K562 (cell line): ENCODE results near the gene EEF1A2.
A peak's percentile ranks its signal among the peaks of the same experiment; 100 is the strongest.

Experiments
- BHLHE40 ChIP-seq: IDR thresholded peaks from 2 replicates; pipeline ENCODE4 v1.6.1; 2011; ENCODE audit warnings: low read length, improper control_type of control experiment
- CEBPB ChIP-seq: fragments of 450-650 bp; IDR thresholded peaks from 2 replicates; pipeline ENCODE4 v1.6.1; 2016; ENCODE audit warnings: missing genetic modification characterization, missing compliant biosample characterization
- CTCF ChIP-seq, 3 experiments: IDR thresholded peaks in 2 of 3; conservative IDR thresholded peaks in 1 of 3; 2 replicates each; pipeline ENCODE4 v1.5.1; 2011 to 2012; ENCODE audit warnings: low read length in 3 of 3, mild to moderate bottlenecking in 3 of 3, control low read depth in 2 of 3, improper control_type of control experiment in 1 of 3, inconsistent platforms in 1 of 3, low read depth in 1 of 3, mixed read lengths in 1 of 3, moderate library complexity in 1 of 3; ENCODE audit not compliant: insufficient read depth in 2 of 3
- GABPB1 ChIP-seq: sonication (generic); formaldehyde crosslinking; IDR thresholded peaks from 2 replicates; pipeline ENCODE4 v1.8.0; 2022; ENCODE audit warnings: mild to moderate bottlenecking, missing genetic modification reagents
- HDAC6 ChIP-seq: IDR thresholded peaks from 2 replicates; pipeline ENCODE4 v1.6.1; 2012; ENCODE audit warnings: low read depth, mild to moderate bottlenecking, control low read depth, inconsistent platforms, low read length, moderate library complexity
- RBBP5 ChIP-seq: fragments of 200-600 bp; sonication (generic); IDR thresholded peaks from 2 replicates; pipeline ENCODE4 v1.6.1; 2012; ENCODE audit warnings: borderline replicate concordance, mild to moderate bottlenecking, low read length, control low read depth, inconsistent platforms; ENCODE audit not compliant: insufficient read depth, poor library complexity, severe bottlenecking
- TEAD2 ChIP-seq: fragments of 450-650 bp; IDR thresholded peaks from 2 replicates; pipeline ENCODE4 v1.6.1; 2016; ENCODE audit warnings: missing genetic modification characterization, control low read depth, missing compliant biosample characterization
- ZBTB2 ChIP-seq: fragments of 450-650 bp; IDR thresholded peaks from 2 replicates; pipeline ENCODE4 v1.6.1; 2016; ENCODE audit warnings: antibody characterized with exemption
- ZBTB33 ChIP-seq: sonication (generic); formaldehyde crosslinking; IDR thresholded peaks from 2 replicates; pipeline ENCODE4 v1.8.1; 2023; ENCODE audit warnings: mild to moderate bottlenecking, missing genetic modification reagents
- ZEB2 ChIP-seq: fragments of 450-650 bp; IDR thresholded peaks from 2 replicates; pipeline ENCODE4 v1.6.1; 2016
- ZNF41 ChIP-seq: fragments of 250-450 bp; sonication (Bioruptor Pico); conservative IDR thresholded peaks from 2 replicates; pipeline ENCODE4 v1.4.0; 2020; ENCODE audit warnings: mild to moderate bottlenecking
- ZNF830 ChIP-seq: fragments of 250-450 bp; sonication (Bioruptor Pico); IDR thresholded peaks from 2 replicates; pipeline ENCODE4 v1.5.0; 2021; ENCODE audit warnings: mild to moderate bottlenecking
- TF ChIP-seq, protein P1 (sequence below), 2 experiments: fragments of 450-650 bp; formaldehyde crosslinking in 1 of 2; IDR thresholded peaks; 2 replicates each; pipeline versions ENCODE4 v1.4.0 to v1.6.1; 2014 to 2020; ENCODE audit warnings: mild to moderate bottlenecking in 2 of 2, borderline replicate concordance in 1 of 2, low read depth in 1 of 2

DNA sequence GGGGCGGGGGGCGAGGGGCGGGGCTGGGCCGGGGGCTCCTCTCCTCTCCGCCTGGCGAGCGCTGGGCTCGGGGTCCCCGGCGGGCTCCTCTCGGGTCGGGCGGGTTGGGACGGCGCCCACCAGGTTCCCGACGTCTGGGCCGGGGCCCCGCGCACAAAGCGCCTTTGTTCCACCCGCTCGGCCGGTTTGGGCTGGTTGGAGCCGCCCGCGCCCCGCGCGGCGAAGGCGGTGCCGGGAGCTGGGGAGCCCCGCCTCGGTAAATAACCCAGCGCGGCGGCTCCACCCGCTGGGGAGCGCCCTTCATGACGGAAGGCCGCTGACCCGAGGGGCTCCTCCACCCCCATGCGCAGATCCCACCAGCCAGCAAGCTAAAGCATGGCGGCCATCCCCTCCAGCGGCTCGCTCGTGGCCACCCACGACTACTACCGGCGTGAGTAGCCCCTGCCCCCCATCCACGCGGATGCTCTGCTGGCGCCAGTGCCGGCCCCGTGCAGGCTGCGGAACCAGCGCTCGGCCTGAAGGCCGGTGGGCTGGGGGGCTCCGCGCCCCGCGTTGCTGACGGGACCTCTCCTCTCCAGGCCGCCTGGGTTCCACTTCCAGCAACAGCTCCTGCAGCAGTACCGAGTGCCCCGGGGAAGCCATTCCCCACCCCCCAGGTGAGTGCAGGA lies 22.2 kb upstream of the EEF1A2 start:
- TF ChIP-seq ZEB2 (no peak), TEAD2 (tag) (no peak), HDAC6 (no peak), GABPB1 (CRISPR knock-in tag) (no peak; the same call in 1 of the 2 replicates), CEBPB (tag) (no peak), CTCF (IDR thresholded peaks at IDR 0.05 in 2 of 3, conservative IDR thresholded peaks at IDR 0.05 in 1 of 3; ENCODE audit: insufficient read depth in 2 of 3, low read depth in 1 of 3, low read length in 3 of 3) (peak; percentile 15 to 39 (median 39); a peak in 3 of 6 replicates), ZBTB2 (no peak), RBBP5 (peak; percentile 70), ZNF41 (no peak), ZNF830 (CRISPR knock-in tag) (no peak), BHLHE40 (no peak), ZBTB33 (CRISPR knock-in tag) (no peak)
- TF ChIP-seq, protein P1, sequence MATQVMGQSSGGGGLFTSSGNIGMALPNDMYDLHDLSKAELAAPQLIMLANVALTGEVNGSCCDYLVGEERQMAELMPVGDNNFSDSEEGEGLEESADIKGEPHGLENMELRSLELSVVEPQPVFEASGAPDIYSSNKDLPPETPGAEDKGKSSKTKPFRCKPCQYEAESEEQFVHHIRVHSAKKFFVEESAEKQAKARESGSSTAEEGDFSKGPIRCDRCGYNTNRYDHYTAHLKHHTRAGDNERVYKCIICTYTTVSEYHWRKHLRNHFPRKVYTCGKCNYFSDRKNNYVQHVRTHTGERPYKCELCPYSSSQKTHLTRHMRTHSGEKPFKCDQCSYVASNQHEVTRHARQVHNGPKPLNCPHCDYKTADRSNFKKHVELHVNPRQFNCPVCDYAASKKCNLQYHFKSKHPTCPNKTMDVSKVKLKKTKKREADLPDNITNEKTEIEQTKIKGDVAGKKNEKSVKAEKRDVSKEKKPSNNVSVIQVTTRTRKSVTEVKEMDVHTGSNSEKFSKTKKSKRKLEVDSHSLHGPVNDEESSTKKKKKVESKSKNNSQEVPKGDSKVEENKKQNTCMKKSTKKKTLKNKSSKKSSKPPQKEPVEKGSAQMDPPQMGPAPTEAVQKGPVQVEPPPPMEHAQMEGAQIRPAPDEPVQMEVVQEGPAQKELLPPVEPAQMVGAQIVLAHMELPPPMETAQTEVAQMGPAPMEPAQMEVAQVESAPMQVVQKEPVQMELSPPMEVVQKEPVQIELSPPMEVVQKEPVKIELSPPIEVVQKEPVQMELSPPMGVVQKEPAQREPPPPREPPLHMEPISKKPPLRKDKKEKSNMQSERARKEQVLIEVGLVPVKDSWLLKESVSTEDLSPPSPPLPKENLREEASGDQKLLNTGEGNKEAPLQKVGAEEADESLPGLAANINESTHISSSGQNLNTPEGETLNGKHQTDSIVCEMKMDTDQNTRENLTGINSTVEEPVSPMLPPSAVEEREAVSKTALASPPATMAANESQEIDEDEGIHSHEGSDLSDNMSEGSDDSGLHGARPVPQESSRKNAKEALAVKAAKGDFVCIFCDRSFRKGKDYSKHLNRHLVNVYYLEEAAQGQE (IDR thresholded peaks at IDR 0.05; ENCODE audit: borderline replicate concordance) = peak; percentile 100
- TF ChIP-seq, protein P1 (CRISPR knock-in tag; IDR thresholded peaks at IDR 0.05; ENCODE audit: low read depth) = peak; percentile 52; the same call in 1 of the 2 replicates
